C1 segment of cervical spinal cord (tissue), 14 donors: ENCODE data around the gene ZBTB33.

Experiments used
- DNase-seq, 14 donors: peaks; one replicate each; lab custom pipeline; 2025; lab: John Stamatoyannopoulos, UW

ZBTB33 gene, protein sequence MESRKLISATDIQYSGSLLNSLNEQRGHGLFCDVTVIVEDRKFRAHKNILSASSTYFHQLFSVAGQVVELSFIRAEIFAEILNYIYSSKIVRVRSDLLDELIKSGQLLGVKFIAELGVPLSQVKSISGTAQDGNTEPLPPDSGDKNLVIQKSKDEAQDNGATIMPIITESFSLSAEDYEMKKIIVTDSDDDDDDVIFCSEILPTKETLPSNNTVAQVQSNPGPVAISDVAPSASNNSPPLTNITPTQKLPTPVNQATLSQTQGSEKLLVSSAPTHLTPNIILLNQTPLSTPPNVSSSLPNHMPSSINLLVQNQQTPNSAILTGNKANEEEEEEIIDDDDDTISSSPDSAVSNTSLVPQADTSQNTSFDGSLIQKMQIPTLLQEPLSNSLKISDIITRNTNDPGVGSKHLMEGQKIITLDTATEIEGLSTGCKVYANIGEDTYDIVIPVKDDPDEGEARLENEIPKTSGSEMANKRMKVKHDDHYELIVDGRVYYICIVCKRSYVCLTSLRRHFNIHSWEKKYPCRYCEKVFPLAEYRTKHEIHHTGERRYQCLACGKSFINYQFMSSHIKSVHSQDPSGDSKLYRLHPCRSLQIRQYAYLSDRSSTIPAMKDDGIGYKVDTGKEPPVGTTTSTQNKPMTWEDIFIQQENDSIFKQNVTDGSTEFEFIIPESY

DNA sequence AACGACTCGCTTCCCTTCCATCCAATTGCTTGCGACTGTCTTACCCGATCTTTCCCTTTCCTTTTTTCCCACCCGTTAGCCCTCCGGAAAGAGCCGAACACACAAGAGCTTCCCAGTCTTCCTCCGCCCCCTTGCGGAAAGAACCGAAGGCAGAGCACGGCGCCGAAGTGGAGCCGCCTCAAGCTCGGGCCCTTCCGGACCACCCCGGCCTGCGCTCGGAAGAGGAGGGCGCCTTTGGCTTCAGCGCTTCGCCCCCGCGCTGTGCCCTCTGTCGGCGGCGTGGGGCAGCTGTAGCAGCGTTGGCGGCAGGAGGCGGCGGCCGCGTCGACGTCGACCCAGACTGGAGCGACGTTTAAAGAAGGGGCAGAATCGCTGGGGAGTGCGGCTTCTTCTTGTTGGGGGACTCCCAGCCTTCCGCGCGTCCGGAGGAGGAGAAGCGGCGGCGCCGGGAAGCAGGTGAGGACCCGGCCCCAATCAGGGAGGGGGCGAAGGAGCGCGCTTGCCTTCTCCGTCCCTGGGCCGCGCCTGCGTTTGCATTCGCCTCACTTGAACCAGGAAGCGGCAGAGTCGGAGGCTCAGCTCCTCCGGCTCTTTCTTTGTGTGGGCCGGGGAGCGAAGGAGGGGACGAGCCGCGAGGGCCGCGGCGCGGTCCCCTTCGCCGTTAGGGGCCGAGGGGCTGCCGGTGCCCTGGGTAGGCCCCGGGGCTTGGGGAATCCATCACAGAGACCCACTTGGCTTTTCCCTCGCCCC lies at the start of gene ZBTB33:
ZBTB33 (plus strand) TSS at position 291 of the 750 bp plus-strand sequence. CDS start 2,604 bp downstream, outside the sequence.
- DNase-seq = peak; percentile 27 to 89 (median 76)

- DNase-seq = no peak
These were observed 49.8 kb upstream of the ZBTB33 start for GRCh38 chrX:120200851-120201250.

DNA sequence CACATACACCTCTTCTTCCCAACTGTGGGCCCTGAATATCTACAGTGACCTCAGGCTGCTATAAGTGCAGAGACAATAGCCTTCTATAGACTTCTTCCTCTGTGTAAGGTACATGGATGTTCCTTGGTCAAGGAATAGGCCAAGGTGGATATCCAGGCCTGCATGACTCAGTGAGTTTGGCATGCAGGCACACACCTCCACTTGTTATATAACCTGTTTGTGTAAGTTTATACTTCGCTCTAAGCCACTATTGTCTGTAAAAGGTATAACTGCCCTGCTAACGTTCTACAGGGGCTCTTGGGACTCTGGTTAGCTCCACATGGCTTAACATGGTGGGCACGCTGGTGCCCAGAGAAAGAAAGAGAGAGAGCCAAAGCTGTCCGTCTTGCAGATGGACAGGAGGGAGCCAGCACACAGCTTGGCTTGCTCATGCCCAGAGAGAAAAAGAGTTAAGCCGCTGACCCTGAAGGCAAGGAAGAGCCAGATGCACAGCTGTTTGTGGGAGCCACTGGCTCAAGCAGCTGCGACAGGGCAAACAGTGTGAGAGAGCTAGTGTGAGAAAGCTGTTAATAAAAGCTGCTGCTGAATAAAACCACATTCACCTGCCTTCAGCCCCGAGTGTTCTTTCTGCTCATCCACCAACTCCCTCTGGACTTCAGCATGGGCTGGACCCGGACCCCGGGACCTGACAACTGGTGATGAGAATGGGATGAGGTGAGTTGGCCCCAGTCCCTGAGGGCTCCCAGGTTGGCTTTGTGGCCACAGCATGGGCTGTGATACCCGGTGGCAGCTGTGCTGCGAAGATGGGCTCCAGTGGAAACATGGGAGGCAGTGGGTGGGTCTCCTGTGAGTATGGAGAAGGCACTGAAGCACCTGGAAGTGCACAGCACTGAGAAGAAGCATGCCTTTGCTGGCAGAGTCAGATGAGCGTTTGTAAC lies 44.5 kb upstream of the ZBTB33 start:
- no peak for DNase-seq

DNA sequence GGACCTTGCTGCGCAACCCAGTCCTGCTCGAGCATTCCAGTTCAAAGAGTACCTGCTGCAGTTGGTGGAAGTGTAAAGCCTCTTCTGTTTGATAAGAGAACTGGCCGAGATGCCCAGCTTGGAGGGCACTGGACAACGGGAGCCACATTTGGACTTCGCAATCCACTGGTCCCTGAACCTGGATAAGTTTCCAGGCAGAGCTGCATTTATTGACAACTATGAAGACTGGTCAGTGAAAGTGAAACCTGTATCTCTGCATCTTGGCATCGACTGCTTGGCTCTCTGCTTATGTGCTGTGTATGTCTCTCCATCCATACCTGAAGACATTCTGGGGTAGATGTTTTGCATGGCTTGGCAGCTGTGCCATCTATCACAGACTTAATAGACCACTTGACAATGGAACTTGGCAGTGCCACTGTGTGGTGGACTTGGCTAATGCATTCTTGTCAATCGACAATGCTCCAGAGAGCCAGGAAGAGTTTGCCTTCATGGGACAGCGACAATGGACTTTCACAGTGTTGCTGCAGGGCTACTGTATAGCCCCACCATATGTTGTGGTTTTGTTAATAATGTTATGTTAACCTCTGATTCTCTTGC lies 43.5 kb upstream of the ZBTB33 start:
- DNase-seq = no peak

DNA sequence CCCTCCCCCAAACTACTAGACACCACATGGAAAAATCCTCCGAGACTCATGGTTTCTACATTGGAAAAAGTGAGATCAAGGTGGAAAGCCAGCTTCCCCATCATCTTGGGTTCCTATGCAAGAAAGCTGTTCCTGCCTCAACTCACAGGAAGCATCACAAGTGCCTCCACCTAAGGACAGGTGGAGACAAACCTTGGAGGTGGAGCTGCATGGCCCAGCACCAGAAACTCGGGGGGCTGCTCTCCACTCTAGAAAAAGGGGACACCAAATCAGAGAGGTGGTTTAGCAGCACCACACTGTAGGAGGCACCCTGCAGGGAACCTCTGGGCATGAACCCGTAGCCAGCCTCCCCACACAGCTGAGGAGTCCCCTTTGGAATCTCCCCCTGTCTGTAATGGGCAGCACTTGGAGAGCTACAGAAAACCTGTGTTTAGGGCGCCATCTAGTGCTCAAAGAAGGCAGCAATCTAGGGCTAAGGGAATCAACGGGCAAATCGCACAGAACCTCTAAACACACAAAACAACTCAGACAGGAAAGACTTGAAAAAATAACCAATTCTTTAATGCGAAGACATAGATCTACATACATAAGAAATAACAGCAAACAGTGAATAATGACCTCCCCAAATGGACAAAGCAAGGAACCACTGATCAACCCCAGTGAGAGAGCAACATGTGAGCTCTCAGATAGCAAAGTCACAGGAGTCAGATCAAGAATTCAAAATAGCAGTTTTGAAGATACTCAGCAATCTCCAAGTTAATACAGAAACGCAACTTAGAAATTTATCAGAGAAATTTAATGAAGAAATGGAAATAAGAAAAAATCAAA lies 37.0 kb upstream of the ZBTB33 start:
- DNase-seq = peak in 6 of 14 donors; percentile 7 to 67 (median 20)

DNA sequence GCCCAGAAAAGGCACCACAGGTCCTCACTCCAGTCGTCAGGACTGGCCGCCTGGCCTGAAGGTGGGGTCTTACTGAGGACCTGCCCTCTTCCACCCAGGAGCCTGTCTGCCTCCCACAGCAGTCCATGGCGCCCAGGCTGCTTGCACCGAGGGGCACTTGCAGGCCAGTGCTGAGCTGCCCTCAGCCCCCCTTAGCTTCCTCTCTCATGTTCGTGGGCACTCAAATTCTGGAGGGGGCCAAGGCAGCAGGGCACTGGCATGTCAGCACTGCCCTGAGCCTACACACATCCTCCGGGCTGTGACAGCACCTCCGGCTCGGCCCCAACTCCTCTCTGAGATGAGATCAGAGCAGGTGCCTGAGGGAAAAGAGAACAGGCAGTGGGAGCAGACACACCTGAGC lies 27.2 kb upstream of the ZBTB33 start:
- DNase-seq = no peak

DNA sequence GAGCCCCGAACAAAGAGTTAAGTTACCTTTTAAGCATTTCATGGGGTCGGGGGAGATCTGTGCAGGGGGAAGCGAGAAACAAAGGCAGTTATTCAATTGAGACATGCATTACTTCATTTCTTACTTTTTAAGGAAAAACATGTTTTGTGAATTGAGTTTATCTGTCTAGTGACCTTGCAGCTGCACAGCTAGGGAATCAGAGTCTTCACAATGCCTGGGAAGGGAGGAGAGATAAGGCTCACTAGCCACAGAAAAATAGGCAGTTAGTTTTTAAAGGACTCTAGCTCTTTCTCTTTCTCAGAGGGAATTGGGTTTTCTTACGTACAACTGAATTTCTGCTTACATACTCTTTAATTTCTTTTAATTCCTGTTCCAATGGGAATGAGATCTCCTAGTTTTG lies 26.2 kb upstream of the ZBTB33 start:
- DNase-seq = no peak

DNA sequence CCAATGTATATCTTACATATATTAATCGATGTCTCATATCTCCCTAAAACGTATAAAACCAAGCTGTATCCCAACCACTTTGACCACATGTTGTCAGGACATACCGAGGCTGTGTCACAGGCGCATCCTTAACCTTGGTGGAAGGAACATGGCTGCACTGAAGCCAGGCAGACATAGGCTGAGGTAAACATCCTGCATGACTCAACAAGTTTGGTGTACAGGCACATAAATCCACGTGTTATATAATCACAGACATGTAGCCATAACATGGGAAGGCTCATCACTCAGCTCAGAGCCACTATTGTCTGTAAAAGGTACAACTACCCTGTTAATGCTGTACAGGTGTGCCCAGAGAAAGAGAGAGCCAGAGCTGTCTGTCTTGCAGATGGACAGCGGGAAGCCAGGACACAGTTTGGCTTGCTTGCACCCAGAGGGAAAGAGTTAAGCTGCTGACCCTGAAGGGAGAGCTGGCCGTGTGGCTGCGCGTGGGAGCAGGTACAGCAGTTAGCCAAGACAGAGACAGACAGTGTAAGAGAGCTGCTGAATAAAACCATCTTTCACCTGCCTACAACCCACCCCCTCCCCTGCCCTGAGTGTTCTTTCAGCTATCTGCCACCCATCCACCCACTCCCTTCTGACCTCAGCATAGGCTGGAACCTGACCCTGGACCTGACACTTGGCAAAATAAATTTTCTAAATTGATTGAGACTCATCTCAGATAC lies 22.3 kb upstream of the ZBTB33 start:
- DNase-seq = no peak

GRCh38 chrX:120235284-120235683 lies 15.3 kb upstream of the ZBTB33 start:
- DNase-seq = no peak

GRCh38 chrX:120236687-120237479 lies 13.7 kb upstream of the ZBTB33 start:
- no peak for DNase-seq

DNA sequence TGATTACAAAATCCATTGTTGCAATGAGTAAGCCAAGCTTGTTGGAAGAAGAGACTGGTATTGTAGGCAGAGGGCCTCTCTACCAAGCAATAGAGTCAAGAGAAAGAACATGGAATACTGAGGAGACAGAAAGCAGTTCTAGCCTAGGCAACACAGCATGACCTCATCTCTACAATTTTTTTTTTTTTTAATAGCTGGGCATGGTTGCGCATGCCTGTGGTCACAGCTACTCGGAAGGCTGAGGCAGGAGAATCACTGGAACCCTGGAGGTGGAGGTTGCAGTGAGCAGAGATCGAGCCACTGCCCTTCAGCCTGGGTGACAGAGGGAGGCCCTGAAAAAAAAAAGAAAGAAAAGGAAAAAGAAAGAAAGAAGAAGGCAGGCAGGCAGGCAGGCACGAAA lies 11.7 kb upstream of the ZBTB33 start:
- DNase-seq = no peak

DNA sequence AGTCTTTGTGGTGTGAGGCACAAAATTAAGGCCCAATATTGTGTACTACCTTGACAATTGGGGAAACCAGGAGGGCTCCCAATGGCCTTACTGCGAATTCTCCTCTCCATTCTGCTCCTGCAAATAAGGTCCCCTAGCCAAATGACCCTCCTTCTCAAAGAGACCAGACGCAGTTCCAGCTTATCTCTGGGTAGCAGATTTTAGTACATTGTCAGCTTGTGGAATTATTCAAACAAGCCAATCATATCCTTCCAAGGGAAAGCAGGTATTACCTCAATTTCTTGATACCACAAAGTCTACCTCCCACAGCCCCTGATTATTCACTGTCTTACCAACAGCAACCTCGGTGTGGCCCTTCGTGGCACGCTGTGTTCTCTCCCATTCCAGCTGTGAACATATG lies 7.8 kb upstream of the ZBTB33 start:
- DNase-seq = no peak

DNA sequence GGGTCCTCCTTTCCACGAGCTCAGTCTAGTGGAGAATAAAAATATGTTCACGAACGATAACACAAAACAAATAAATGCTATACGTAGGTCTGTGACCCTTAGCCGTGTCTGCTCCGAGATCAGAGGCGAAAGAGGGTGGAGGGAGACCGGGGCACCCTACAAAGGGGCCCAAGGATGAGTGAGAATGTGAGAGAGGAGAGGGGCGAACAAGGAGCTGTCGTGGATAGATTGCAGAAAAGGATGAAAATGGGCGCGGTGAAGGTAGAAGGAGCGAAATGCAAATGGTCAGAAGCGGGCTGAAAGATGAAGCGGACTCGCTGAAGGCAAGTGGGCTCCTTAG lies 6.2 kb upstream of the ZBTB33 start:
- no peak for DNase-seq

DNA sequence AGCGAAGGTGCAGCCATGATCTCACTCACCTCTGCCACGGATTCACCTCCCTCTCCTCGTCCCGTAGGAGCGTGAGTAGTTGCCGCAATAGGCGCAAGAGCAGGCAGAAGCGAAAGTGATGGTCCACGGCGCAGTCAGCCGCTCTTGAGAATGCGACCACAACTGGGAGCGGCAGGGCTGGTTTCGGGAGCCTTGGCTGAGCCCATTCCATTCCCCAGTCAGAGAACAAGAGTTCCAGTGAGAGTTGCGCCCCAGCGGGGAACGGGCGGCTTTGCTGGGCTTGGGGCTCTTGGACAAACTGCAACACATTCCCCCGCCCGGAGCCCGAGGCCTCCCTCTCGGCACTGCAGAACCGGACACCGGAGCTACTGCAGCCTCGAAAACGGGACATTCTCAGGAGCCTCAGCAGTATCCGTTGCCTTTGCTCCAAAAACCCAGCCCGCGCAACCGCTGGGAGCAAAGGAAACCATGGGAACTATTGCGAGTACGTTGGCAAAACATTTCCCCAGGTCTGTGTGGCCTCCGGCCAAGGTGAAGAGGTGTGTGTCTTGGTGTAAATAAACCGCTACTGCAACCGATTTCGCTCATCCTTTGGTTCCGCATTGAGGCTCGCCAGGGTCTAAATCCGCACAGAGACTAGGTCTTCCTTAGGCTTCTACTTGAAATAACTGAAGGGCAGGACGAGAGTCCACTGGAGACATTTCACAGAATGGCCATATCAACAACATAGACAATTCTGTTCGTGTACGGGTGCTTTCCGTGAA lies 5.7 kb upstream of the ZBTB33 start:
- peak in 13 of 14 donors; percentile 30 to 84 (median 57) for DNase-seq

DNA sequence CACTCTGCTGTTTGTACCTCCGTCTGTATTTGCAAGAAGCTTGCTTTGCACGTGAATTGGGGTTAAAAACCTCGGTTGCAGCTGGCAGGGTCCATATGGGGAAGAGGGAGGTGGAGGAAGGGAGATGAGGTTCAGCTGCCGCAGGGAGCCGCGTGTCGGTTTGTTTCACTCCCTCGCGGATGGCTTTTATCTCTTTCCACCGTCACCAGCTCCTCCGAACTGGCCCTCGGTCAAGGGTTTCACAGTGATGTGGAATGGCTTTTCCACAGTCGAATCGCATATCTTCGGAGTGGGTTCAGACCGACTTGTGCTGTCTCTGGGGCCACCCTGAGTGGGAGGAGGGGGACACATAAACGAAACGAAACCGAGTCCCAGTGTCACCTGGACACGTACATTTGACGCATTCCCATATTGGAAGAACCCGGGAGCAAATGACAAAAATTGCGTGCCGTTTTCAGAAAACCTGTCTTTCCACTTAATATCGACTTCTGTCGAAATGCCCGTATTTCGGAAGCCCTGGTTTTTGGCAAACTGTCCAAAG lies 929 bp downstream of the ZBTB33 start:
- peak in 9 of 14 donors; percentile 3 to 48 (median 23) for DNase-seq

- no peak for DNase-seq
These were observed 3.2 kb downstream of the ZBTB33 start for GRCh38 chrX:120253784-120254183.

DNA sequence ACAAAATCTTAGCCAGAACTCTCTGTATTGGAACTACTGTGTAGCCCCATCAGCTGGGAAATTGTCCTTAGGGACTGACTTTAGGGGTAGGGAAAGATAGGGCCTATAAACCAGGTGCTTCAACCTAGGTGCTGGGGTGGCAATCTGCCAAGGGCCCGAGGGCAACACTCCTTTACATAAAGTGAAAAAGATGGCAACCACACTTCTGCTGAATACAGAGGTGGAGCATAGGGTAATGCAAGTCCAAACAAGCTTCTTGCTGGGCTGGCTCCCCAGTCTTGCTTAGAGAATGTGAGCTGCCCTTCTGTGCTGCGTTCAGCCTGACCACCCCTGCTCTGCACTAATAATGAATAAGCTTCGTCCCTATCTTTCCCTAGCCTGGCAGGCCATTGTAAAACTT lies 9.8 kb downstream of the ZBTB33 start:
- DNase-seq = no peak
